Bronchial epithelial cell (primary cell): ENCODE measurements around the gene GRIK1. TPM values are rescaled to one million over a fixed set of nuclear protein-coding genes. Genes with fewer than 3 reads are reported as not detected.

Source experiments
- DNase-seq: peaks from one replicate; pipeline ENCODE4 v3.0.0-alpha.2; 2010; ENCODE audit warnings: low read depth
- FAIRE-seq: peaks from 2 replicates; lab custom pipeline; 2011; peaks lifted over from hg19 to GRCh38; lab: Jason Lieb, UNC
- H3K27me3 ChIP-seq: 2 replicates; pipeline ENCODE4 v1.5.1; 2011; ENCODE audit warnings: low read length; ENCODE audit not compliant: control insufficient read depth, insufficient read depth
- H3K36me3 ChIP-seq: 2 replicates; pipeline ENCODE4 v1.5.1; 2011; ENCODE audit warnings: low read length; ENCODE audit not compliant: control insufficient read depth, insufficient read depth
- H3K4me3 ChIP-seq: 2 replicates; pipeline ENCODE4 v1.5.1; 2011; ENCODE audit warnings: mild to moderate bottlenecking, low read depth, low read length, control low read depth
- CTCF ChIP-seq: IDR thresholded peaks from 2 replicates; pipeline ENCODE4 v1.5.1; 2011; ENCODE audit warnings: mild to moderate bottlenecking, moderate library complexity, low read length, control low read depth, inconsistent platforms; ENCODE audit not compliant: insufficient read depth, severe bottlenecking
- total RNA-seq: library from RNA; depleted of rRNA; stranded (reverse); fragments of >200 nt; gene quantifications from 2 replicates; pipeline ENCODE4 v1.2.1, GENCODE V29; 2014

Gene GRIK1
- total RNA-seq, 1 donor from 2014 or later: not detected

DNA sequence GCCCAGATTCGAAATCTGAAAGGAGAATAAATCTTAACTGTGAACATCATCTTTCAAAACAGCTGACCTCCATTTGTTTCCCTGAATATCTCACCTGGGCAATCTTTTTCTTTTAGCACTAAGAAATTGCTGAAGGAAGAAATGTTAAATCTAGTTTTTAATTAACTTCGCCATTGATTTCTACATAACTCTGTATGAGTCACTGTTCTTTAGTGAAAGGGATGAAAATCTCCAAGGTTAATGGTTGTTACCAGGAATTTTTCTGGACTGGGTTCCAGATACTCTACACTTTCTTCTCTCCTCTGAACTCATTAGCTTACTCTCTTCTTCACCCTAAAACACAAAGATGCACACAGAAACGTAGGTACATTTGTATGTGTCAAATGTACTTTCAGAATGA, 405.3 kb downstream of the GRIK1 start:
- no peak overlapping the region for H3K4me3 ChIP-seq
- no peak for TF ChIP-seq CTCF
- H3K36me3 ChIP-seq: no peaks in the 10 kb centered on the region
- DNase-seq: no peak
- no peak for FAIRE-seq
- H3K27me3 ChIP-seq: no peaks in the 10 kb centered on the region

DNA sequence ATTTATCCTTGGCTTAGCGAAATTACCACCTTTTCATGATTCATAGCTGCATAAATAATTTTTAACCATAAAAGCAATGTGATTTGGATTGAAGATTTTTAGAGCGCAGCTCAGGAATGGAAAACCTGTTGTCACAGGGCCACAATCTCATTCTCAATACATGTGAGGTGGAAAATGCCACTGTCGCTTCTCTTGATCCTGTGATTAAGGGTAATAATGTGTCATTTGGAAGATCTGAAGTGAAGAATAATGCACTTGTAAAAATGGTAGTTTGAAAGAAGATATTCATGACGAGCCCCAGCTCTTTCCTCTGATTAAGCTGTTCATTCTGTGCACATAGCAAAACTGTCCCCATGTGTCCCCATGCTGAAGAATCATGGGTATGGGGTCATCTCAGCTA, 410.7 kb downstream of the GRIK1 start:
- H3K4me3 ChIP-seq: no peak overlapping the region
- no peak for FAIRE-seq
- DNase-seq: no peak
- no peak for TF ChIP-seq CTCF
- H3K36me3 ChIP-seq: no peaks in the 10 kb centered on the region
- H3K27me3 ChIP-seq: no peaks in the 10 kb centered on the region

GRCh38 chr21:29526545-29526944, 413.3 kb downstream of the GRIK1 start:
- DNase-seq (no peak), FAIRE-seq (no peak)
- TF ChIP-seq CTCF: no peak
- Histone ChIP-seq H3K4me3 (no peak overlapping the region), H3K36me3 (no peaks in the 10 kb centered on the region), H3K27me3 (no peaks in the 10 kb centered on the region)

DNA sequence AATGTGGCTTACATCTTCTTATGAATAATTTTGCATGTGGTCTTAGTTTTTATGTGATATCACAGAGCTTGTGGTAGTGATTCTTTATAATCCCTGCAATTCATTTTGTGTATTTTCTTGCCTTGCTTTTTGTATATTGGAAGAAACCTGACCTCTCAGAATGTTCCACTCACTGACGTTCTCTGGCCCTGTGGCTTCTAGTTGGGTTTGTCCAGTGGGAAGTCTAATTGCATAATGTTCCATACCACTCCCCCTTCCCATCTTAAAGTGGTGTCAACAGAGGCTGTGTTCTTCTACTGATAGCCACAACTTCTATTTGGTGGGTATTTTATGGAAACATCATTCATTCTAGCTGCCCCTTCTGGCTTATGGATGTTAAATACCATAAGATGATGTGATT, 415.7 kb downstream of the GRIK1 start:
- DNase-seq: no peak
- H3K27me3 ChIP-seq: no peaks in the 10 kb centered on the region
- no peaks in the 10 kb centered on the region for H3K36me3 ChIP-seq
- TF ChIP-seq CTCF: no peak
- no peak for FAIRE-seq
- no peak overlapping the region for H3K4me3 ChIP-seq

DNA sequence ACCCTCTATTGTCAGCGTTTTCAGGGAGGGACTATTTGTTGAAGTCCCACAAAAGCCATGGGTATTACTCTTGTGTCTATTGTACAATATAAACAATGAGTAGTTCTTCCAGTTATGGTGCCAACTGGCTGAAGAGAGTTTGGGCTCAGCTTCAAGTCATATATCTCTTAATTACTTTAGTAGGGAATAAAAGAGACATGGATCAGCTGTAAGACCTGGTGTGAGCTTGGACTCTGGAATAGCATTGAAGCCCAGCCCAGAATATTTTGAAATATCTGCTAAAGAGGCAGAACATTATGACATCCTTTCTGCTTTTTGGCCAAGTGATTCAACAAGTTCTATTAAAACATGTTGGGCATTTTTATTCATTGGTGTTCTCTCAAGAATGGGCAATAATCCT, 416.1 kb downstream of the GRIK1 start:
- Histone ChIP-seq H3K4me3 (no peak overlapping the region), H3K36me3 (no peaks in the 10 kb centered on the region), H3K27me3 (no peaks in the 10 kb centered on the region)
- TF ChIP-seq CTCF: no peak
- DNase-seq (no peak), FAIRE-seq (no peak)

- Histone ChIP-seq H3K36me3 (no peaks in the 10 kb centered on the region), H3K27me3 (no peaks in the 10 kb centered on the region), H3K4me3 (no peak overlapping the region)
- DNase-seq (no peak), FAIRE-seq (no peak)
- no peak for TF ChIP-seq CTCF
These were observed 417.9 kb downstream of the GRIK1 start for GRCh38 chr21:29521872-29522271.
